ENCODE measurements around the gene HACL1. TPM values are rescaled to one million over a fixed set of nuclear protein-coding genes. Genes with fewer than 3 reads are reported as not detected.

HACL1 gene
- total RNA-seq, 4 donors from 2014 or later: 19.3 to 27.0 (median 22.0) TPM

GRCh38 chr3:15592968-15593367 is 8.4 kb downstream of the HACL1 start:
- Histone ChIP-seq H3K27ac (replicated peaks in 1 of 4) (no peak overlapping the region), H3K36me3 (peaks cover 30 to 79% (median 44%) of the 10 kb centered on the region in 4 donors), H3K4me3 (no peak overlapping the region), H3K27me3 (no peaks in the 10 kb centered on the region), H3K9me3 (no peaks in the 10 kb centered on the region), H3K4me1 (peaks cover 0 to under 1% (median 0%) of the 10 kb centered on the region in 4 donors)
- 84% methylated on average over 8 of the region's 8 CpGs for WGBS
- TF ChIP-seq CTCF (IDR thresholded peaks at IDR 0.05) (no peak), POLR2A (IDR thresholded peaks at IDR 0.05; ENCODE audit: low read depth) (no peak), EP300 (IDR thresholded peaks at IDR 0.05) (no peak), POLR2AphosphoS5 (IDR thresholded peaks at IDR 0.05) (no peak)
- no peak for DNase-seq (ENCODE audit: extremely low spot score)
- intact Hi-C loops (cut with DNase I): no loop called here

- Histone ChIP-seq H3K36me3 (peaks cover 27 to 74% (median 40%) of the 10 kb centered on the region in 4 donors), H3K27me3 (no peaks in the 10 kb centered on the region), H3K4me1 (no peaks in the 10 kb centered on the region), H3K27ac (replicated peaks in 1 of 4) (no peak overlapping the region), H3K9me3 (no peaks in the 10 kb centered on the region), H3K4me3 (no peak overlapping the region)
- TF ChIP-seq EP300 (IDR thresholded peaks at IDR 0.05) (no peak), POLR2AphosphoS5 (IDR thresholded peaks at IDR 0.05) (no peak), POLR2A (IDR thresholded peaks at IDR 0.05; ENCODE audit: low read depth) (no peak), CTCF (IDR thresholded peaks at IDR 0.05) (no peak)
- DNase-seq (ENCODE audit: extremely low spot score): no peak
- intact Hi-C loops (cut with DNase I): no loop called here
- 84% methylated on average over 21 of the region's 21 CpGs for WGBS
Observed at GRCh38 chr3:15591928-15592327, 9.4 kb downstream of the HACL1 start.

- Histone ChIP-seq H3K4me1 (no peaks in the 10 kb centered on the region), H3K4me3 (no peak overlapping the region), H3K27ac (replicated peaks in 1 of 4) (no peak overlapping the region), H3K9me3 (no peaks in the 10 kb centered on the region), H3K27me3 (no peaks in the 10 kb centered on the region), H3K36me3 (peaks cover 27 to 72% (median 42%) of the 10 kb centered on the region in 4 donors)
- DNase-seq (ENCODE audit: extremely low spot score): no peak
- TF ChIP-seq POLR2AphosphoS5 (IDR thresholded peaks at IDR 0.05) (no peak), EP300 (IDR thresholded peaks at IDR 0.05) (no peak), POLR2A (IDR thresholded peaks at IDR 0.05; ENCODE audit: low read depth) (no peak), CTCF (IDR thresholded peaks at IDR 0.05) (no peak)
- intact Hi-C loops (cut with DNase I): no loop called here
- WGBS: 66% methylated on average over 3 of the region's 3 CpGs
Observed at GRCh38 chr3:15591242-15591641, 10.1 kb downstream of the HACL1 start.

- Histone ChIP-seq H3K4me1 (no peaks in the 10 kb centered on the region), H3K36me3 (peaks cover 35 to 94% (median 70%) of the 10 kb centered on the region in 4 donors), H3K9me3 (no peaks in the 10 kb centered on the region), H3K27ac (replicated peaks in 1 of 4) (no peak overlapping the region), H3K4me3 (no peak overlapping the region), H3K27me3 (no peaks in the 10 kb centered on the region)
- TF ChIP-seq CTCF (IDR thresholded peaks at IDR 0.05) (no peak), EP300 (IDR thresholded peaks at IDR 0.05) (no peak), POLR2AphosphoS5 (IDR thresholded peaks at IDR 0.05) (no peak), POLR2A (IDR thresholded peaks at IDR 0.05; ENCODE audit: low read depth) (no peak)
- 68% methylated on average over 6 of the region's 6 CpGs for WGBS
- intact Hi-C loops (cut with DNase I): no loop called here
- no peak for DNase-seq (ENCODE audit: extremely low spot score)
Observed at GRCh38 chr3:15585111-15585845, 16.1 kb downstream of the HACL1 start.
